ENCODE data around the gene UFD1. TPM values are rescaled to one million over a fixed set of nuclear protein-coding genes. Genes with fewer than 3 reads are reported as not detected.

UFD1 gene
- polyA plus RNA-seq, 12 donors, result 19.7 to 55.0 (median 43.7) TPM; not detected in 1

DNA sequence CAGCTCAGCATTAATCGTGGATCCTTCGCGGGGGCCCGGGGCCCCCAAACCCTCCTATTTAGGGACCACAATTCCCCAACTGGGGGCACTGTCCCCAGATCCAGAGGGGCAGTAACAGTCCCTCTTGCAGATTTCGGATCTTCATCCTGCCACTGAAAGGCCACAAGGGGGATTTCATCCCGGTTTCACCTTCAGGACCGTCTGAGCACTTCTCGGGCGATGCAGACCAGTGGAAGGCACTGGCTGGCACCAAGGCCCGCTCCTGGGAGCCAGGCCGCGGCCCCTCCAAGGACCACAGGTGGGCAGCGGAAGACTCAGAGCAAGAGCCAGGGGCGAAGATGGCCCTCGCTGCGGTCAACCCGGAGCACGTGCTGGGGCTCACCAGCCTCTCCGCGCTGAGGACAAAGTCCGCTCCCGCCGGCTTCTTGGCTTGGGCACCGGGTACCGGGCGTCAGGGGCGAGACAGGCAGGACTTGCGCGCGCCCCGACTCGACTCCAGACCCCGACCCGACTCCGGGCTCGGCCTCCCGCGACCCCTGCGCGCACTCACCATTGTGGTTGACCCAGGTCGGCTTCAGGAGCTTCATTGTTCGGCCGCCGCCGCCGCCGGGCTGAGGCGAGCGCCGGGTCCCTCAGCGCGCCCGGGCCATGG lies 48.0 kb downstream of the UFD1 start:
- DNase-seq, result no peak

DNA sequence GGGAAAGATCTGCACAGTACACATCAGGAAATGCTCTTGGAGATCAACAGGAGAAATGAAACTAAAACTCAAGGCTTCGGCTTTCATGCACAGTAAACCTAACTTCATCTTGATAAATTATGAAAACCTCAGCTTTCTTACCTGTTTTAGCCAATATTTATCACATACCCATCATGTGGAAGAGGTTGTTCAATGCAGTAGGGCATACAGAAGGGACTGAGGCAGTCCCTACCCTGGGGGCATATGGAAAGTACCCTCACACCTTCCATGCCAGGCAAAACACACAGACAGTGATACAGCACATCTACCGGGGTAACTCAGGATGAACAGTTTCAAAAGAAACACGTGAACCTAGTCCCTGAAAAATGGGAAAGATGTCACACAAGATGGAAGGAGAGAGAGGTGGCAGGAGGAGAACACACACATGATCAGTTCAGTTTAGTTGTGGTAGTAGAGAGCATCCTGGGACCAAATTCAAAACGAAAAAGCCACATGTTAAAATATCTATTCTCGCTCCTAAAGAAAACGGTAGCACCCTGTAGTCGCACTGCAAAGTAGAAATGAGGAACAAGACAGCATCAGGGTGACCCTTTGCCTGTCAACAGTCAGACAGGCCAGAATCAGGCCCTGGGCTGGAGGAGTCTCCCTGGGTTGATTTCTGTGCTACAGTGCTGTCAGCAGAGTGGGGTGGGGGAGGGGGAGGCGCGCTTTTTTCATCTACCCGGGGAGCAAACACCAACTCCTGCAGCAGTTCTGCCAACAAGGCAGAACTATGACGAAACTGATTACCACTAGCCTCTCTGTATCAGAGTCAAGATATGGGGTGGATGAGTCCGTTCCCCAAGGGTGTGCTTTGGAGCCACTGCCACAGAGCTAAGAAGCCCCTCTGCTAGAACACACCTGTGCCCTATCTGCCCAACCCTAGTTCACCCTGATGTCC lies 48.8 kb downstream of the UFD1 start:
- no peak for DNase-seq

DNA sequence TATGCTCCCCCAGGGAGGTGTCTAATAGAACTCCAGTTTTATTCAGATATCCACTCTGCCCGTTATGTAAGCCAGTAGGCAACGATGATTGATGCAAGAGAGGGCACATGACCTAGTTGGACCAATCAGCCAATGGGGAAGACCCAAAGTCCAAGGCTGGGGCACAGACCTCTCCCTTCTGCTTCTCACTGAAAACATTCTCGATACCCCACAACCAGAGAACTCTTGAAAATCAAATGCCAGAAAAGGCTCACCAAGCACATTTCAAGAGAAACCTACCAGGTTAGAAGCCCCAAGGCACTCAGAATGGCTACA lies 54.9 kb downstream of the UFD1 start:
- no peak for DNase-seq

DNA sequence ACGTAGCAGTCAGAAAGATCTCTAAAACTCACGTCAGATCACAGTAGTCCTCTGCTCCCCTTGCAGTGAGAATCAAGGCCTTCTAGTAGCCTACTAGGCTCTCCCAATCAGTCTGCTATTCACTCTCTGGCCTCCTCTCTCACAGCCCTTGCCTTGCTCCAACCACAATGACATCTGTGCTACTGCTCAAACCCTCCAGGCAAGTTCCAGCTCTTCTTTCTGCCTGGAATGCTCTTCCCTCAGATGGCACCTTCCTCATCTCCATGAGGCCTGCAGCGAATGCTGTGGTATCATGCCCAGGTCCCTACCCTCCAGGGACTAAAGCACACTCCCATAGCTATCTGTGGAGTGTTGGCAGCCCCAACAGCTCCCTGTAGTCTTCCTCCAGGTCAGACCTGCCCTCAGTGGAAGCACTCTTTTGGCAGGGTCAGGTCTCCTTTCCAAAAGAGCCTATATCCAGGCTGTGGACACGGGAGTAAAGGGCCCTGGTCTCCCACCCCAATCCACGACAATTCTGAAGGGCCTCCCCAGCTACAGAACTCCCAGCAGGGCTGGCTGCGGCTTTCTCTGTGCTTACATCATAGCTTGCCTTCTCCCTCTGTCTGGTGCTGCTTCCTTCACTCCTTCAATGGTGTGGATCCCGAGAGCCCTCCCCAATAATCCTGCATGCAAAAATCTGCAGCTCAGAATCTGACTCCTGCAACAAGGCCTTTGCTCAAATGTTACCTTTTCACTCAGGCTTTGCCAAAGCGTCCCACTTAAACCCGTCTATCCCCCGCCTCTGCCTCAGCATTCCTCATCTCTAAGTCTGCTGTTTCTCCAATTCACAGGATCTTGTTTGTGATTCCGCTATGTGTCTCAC lies 56.3 kb downstream of the UFD1 start:
- no peak for DNase-seq

DNA sequence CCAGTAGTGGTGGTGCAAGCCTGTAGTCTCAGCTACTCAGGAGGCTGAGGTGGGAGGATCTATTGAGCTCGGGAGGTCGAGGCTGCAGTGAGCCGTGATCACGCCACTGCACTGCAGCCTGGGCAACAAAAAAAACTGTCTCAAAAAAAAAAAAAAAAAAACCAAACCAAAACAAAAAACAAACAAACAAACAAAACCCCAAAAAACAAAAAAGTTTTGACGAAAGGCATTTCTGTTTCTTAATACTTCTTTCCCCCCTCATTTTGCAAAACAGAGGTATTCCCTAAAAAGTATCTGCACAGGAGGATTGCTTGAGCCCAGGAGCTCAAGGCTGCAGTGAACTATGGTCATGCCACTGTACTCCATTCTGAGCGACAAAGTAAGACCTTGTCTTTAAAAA lies 58.7 kb downstream of the UFD1 start:
- DNase-seq, result no peak

DNA sequence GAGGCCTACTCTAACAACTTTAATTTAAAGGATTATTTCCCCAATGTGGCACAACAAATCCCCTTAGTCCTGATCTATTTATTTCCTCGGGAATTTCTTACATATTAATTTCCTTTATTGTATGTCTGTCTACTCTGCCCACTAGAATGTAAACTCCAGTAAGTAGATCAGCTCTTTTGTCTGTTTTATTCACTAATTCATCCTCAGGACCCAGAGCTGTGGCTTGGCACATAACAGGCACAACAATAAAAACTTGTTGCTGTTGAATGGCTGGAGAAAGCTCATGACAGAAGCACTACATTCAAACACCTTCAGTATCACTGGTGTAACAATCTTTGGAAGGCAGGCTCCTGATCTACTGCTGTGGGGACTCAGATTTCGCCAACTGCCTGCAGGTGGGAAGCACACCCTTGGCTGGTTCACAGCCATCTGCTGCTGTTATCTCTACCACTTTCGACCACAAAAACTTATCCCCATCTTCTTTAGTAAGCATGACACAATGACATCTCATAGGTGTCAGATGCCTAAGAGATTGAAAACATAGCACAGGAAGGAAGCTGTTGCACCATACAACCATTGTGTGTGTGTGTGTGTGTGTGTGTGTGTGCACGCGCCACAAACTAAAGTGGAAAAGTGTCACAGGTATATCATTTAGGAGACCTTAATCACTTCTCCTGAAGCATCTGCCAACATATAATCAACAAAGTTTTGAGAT lies 59.4 kb downstream of the UFD1 start:
- no peak for DNase-seq

DNA sequence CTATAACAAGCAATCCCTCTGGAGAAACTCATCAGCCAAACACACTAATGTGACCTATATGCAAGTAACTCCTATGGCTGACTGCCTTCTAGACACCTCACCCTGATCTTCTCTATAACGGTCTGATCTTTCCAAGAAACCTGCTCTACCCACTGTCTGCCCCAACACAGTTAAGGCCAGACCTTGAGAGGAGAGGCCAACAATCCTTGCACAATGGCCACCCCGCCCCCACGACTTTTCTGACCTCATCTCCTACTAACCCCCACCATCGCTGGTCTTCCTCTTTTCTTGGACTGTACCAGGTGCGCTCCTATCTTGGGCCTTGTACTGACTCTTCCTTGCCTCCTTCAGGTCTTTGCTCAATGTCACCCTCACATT lies 59.9 kb downstream of the UFD1 start:
- DNase-seq, result no peak

DNA sequence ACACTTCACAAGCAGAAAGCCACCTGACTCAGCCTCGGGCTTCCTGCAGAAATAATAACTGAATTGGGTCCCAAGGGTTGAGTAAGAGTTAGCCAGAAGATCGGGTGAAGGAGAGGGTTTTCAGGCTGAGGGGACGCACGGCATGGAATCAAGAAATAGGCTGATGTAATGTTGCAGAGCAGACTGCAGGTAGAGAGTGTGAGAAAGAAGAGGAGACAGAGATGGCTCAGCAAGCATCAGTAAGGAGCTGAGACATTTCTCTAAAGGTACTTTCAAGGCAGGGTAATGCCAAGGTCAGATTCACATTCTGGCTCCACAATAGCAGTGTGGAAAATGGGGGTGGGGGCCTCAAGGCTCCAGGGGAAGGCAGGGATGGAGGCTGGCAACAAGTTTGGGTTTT lies 66.1 kb downstream of the UFD1 start:
- DNase-seq, result no peak

DNA sequence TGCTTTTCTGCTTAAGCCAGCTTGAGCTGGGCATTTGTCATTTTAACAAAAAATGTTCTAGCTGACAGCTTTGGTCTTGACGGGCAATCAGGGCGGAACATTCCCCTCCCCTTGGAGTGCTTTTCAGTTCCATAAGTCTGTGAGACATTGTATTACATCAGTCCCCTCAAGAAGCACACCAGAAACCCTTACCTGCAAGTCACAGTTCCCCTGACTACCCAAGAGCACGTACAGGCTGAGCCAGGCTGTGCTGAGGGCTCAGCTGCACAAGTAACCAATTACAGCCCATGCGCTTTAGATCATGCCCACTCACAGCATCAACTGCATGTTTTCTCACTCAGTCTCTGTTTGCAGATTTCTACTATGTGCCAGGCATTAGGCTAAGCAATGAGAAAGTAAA lies 66.5 kb downstream of the UFD1 start:
- DNase-seq, result no peak

DNA sequence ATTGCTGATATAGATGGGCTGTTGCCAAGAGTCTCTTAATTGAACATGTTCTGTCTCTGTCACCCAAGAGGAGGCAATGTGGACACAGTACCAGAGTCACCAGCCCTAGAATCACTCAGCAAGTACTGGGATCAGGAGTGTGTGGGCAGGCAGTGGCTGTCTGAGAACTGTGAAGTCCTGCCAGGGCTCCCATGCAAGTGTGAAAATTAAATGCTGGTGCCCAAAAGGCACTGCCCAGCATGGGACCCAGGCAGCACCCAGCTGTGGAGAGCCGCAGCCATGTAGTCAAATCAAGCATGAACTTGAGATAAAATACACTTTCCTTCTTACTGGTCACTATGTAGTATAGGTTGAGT lies 67.3 kb downstream of the UFD1 start:
- no peak for DNase-seq

DNA sequence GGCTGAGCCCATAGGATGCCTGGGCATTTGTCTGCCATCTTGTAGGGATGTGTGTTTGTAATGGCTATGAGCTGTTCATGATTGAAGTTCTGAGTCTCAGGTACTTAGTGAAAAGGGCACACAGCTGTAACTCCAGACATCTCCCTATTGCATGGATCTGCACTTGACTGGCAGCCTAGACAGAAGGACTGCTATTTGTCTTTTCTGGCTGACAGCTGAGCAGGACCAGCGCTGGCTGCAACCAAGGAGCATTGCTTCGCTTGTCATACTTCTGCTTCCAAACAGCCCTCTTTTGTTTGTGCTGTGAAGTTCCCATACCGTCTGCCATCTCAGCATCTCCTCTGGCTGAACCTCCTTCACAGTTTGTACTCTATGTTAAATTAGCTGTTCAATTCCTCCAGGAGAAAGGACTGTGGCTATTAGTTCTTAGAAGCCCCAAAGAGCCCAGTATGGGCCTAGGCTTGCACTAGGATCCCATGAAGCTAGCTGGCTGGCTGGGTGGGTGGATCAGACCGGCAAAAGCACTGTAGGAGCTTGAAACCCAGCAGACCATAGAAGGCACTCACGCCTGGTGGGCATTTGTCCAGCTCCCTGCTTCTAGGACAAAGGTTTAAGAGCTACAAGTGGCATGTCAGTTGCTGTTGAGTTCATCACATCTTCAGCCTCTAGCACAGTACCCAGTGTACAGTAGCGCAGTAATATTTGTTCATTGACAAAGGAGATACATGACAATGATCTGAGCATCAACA lies 67.9 kb downstream of the UFD1 start:
- no peak for DNase-seq

DNA sequence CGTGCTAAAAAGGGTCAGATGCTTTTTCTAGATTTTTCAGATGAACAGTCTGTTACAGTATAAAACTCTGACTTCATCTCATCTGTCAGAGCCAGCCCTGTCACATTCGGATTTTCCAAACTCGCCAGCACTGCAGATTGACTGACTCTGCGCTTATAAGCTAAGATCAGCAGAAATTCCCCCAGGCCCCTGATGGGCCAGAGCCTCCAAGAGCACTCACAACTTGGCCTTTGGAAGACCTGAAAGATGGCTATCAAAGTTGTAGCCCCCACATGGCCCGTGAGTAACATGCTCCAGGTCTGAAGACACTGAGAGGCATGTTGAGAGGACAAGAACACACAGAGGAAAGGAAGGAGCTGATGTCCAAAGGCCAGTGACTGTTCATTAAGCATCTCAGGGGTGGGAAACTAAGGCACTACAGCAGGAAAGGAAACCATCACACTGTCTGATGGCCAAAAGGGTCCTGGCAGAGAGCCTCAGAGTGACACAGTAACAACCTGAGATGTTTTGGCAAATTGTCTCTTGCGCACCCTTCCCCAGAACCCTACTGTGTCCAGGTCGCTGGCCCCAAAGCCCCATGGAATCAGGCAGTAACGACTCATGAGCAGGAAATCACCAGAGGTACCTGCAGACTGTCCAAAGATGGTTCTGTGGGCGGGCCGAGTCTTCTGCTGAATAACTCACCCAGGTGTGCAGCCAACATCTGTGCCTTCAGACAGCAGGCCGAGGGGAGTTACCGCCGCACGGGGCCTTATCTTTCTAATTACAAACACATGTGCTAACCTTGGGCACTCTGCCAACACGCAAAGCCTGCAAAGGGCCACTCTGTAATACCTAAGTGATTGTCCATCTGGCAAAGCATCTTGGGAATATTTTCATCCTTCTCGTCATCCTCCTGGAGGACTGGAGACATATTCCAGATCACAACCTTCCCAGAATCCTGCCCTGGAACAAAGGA lies 71.1 kb downstream of the UFD1 start:
- no peak for DNase-seq

DNA sequence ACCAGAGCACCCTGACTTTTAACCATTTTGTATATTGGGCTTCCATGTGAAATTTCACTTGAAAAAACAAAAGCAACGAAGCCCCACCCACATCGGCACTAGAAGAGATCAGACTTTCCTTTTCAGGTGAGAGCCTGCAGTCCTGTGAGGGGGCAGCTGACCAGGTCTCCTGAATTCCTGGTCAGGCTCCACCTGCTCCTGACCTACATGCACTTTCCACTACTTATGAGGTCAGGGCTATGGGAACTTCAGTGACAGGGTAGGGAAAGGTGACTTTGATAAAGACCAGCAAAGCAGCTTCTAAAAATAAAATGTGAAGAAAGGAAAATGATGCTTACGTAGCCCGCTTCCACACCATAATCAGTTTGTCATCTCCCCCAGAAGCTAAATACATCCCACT lies 72.1 kb downstream of the UFD1 start:
- no peak for DNase-seq

DNA sequence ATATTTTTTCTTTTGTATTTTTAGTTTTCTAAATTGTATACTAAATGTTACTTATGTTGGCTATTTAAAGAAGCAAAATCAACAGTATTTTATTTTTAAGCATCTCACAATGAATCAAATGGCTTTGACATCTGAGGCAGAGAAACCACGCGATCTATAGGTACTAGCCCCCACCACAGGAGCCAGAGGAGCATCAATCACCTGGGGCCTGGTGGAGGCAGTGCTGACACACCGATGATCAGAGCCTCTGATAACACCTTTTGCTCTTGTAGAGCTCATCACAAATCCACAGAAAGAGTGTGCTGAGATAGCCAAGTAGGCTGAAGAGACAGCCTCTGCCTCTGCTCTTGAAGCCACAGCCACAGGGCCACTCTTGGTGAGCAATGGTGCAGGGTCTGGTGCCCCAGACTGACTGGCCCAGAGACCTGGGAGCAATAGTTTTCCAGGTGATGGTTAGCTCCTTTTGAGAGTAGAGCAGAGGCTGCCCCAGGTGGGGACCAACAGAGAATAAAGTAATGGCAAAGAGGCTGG lies 72.6 kb downstream of the UFD1 start:
- no peak for DNase-seq

DNA sequence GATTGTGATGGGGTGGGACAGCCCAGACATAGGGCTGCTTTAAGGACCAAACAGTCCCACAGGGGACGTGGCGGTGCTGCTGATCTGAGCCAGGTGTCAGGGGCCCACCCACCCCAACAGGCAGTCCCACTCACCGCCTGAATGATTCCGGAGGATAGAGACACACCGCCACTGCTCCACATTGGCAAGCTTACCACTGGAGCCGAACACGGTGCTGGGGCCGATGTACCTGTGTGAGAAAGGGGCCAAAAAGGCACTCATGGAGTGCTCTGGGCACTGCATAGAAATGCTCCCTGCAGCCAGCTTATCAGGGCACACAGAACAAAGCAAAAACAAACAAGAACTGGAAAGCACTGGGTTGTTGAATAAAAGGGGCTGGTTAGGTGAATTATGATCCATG lies 73.3 kb downstream of the UFD1 start:
- no peak for DNase-seq

DNA sequence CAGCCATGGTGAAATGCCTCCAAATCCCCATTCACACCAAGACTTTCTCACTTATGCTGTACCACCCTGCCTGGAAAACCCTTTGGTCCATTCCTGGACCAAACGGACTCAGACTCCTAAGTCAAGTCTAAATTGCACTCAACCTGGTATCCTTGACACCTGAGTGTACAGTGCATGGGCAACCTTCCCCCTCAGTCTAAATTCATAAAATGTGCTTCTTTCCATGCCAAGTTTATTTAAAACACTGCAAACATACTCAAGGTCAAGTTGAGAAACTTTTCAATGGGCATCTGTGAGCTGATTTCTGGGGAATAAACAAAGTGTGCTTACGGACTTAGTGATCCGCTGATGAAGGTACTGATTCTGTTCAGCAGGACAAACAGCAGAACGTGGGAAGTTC lies 73.9 kb downstream of the UFD1 start:
- no peak for DNase-seq

DNA sequence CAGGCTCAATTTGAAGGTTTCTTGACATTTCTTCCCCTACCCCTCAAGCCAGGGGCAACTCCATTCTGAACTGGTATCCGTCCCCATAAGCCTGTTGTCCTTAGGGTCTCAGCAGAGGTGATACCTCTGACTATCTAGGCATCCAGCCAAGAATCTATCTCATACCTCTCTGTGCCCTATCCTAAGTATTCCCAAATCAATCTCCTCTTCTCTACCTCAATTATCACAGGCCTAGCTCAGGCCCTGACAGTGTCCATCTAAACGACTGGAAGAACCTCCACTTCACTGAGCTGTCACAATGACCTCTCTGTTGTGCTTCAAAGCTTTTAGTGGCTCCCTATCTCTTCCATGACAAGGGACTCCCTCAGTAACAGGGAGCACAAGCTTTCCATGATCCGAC lies 74.3 kb downstream of the UFD1 start:
- no peak for DNase-seq

DNA sequence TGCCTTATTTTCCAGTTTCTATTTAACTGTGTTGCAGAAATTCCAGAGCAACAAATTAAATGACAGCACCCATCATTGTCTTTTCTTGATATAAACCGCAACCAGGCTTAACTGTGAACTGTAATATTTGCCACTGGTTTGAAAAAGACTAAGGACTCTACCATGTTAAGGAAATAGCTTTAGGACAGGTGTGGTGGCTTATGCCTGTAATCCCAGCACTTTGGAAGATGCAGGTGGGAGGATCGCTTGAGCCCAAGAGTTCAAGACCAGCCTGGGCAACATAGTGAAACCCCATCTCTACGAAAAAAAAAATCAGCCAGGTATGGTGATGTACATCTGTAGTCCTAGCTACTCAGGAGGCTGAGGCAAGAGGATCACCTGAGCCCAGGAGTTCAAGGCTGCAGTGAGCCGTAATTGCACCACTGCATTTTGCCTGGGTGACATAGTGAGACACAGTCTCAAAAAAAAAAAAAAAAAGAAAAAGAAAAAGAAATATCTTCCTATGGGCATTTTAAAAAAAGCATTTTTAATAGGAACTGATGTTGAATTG lies 76.3 kb downstream of the UFD1 start:
- DNase-seq, result no peak

DNA sequence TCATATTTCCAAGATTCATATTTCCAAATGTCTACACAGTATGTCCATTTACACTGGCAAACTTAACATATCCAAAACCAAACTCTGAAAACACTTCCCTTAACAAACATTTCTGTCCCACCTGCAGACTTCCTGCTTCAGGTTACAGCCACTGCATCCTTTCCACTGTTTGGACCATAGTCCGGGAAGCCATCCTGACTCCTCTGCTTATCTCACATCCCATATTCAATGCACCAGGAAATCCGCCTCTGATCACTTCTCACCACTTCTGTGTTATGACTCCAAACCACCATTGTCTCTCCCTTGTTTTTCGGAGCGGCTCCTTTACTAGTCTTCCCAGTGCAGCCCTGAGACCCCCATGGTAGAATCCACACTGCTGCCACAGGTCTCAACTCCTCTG lies 77.5 kb downstream of the UFD1 start:
- no peak for DNase-seq

DNA sequence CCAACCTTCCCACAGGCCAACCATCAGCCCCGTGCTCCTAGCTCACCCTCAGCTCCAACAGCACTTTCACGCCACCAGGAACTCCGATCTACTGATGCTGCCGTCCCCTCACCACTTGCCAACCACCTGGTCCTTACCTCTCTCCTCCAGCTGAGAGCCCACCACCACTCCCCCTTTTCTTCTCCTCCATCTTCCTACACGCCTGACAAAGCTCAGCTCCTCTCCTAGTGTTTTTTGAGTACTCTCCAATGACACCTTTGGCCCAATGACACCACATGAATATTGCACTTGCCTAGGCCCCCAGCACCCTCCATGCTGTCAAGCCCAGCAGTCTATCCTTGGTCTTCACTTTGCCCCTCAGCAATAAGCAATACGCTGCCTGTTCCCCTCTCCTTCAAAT lies 78.1 kb downstream of the UFD1 start:
- no peak for DNase-seq

Data from muscle of arm (tissue), 12 donors.